Breast epithelium (tissue), 3 donors: Measurements from ENCODE around the gene MYO6.

Source experiments
- POLR2A ChIP-seq: fragments of 450-650 bp; IDR thresholded peaks from one replicate; pipeline ENCODE4 v1.6.1; 2016; ENCODE audit warnings: antibody characterized with exemption, mild to moderate bottlenecking, moderate library complexity
- TF ChIP-seq, protein P1 (sequence below), 3 donors: fragments of 450-650 bp; IDR thresholded peaks; one replicate each; pipeline ENCODE4 v1.5.1; 2016 to 2017; ENCODE audit warnings: antibody characterized with exemption in 3 of 3, mild to moderate bottlenecking in 3 of 3, moderate library complexity in 3 of 3

DNA sequence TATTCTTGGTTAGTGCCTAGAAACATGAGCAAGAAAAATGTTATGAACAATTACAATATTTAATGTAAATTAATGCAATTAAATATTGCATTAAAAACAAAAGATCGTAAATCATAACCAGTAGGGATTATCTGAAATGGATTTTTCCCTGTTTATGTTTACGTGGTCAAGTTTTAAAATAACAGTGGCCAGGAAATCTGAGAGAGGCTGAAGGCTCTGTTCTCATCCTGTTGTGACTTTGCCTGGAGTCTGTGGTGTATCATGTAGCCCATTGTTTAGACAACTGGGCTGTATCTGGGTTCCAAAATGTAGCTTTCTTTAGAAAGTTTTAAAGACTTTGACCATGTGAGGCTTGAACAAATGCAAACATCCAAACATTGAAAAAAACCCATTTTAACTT, 2.4 kb downstream of the MYO6 start:
- no peak for TF ChIP-seq POLR2A
- TF ChIP-seq, protein P1, sequence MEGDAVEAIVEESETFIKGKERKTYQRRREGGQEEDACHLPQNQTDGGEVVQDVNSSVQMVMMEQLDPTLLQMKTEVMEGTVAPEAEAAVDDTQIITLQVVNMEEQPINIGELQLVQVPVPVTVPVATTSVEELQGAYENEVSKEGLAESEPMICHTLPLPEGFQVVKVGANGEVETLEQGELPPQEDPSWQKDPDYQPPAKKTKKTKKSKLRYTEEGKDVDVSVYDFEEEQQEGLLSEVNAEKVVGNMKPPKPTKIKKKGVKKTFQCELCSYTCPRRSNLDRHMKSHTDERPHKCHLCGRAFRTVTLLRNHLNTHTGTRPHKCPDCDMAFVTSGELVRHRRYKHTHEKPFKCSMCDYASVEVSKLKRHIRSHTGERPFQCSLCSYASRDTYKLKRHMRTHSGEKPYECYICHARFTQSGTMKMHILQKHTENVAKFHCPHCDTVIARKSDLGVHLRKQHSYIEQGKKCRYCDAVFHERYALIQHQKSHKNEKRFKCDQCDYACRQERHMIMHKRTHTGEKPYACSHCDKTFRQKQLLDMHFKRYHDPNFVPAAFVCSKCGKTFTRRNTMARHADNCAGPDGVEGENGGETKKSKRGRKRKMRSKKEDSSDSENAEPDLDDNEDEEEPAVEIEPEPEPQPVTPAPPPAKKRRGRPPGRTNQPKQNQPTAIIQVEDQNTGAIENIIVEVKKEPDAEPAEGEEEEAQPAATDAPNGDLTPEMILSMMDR (IDR thresholded peaks at IDR 0.05), result no peak
